Thyroid gland (tissue), 4 donors: ENCODE data around the gene RASSF7. TPM values are rescaled to one million over a fixed set of nuclear protein-coding genes. Genes with fewer than 3 reads are reported as not detected.
"Not testable (repeated sequence)": the region's sequence is repeated elsewhere in the genome, so short reads cannot be mapped to it uniquely, and the experiment has no call there.

Experiments used
- DNase-seq, 2 donors: peaks; one replicate each; pipeline ENCODE4 v3.0.0-alpha.2; 2019
- H3K27ac ChIP-seq, 3 donors: fragments of 200-600 bp; sonication (generic); 1 replicate in 2 of 3; 2 replicates in 1 of 3; pipeline ENCODE4 v1.5.1; 2016 to 2019; ENCODE audit warnings: mild to moderate bottlenecking in 1 of 3, moderate library complexity in 1 of 3
- H3K27me3 ChIP-seq: fragments of 200-600 bp; sonication (generic); one replicate; pipeline ENCODE4 v1.5.1; 2019
- H3K36me3 ChIP-seq, 2 donors: fragments of 200-600 bp; sonication (generic); one replicate each; pipeline ENCODE4 v1.5.1; 2016 to 2019
- H3K4me1 ChIP-seq, 2 donors: fragments of 200-600 bp; sonication (generic); one replicate each; pipeline ENCODE4 v1.5.1; 2017 to 2019
- H3K4me3 ChIP-seq, 3 donors: fragments of 200-600 bp; sonication (generic); replicated peaks in 1 of 3; 1 replicate in 2 of 3; 2 replicates in 1 of 3; pipeline ENCODE4 v1.5.1; 2016; ENCODE audit warnings: mild to moderate bottlenecking in 1 of 3
- H3K9me3 ChIP-seq: fragments of 200-600 bp; sonication (generic); one replicate; pipeline ENCODE4 v1.5.1; 2017
- POLR2A ChIP-seq, 2 donors: fragments of 450-650 bp; IDR thresholded peaks; one replicate each; pipeline ENCODE4 v1.6.1; 2017; ENCODE audit warnings: antibody characterized with exemption in 2 of 2, mild to moderate bottlenecking in 2 of 2, moderate library complexity in 1 of 2
- WGBS, 2 donors: methylation state at CpG; one replicate each; pipeline ENCODE4 v1.1.5; 2017; 5-methylcytosine and 5-hydroxymethylcytosine counted together
- intact Hi-C: fragments of 100-400 bp; cut with DNase I; formaldehyde crosslinking; loops from one replicate; pipeline ENCODE4 v1.15.1; 2023
- total RNA-seq, 4 donors: library from RNA; depleted of rRNA; stranded (reverse); fragments of >200 nt; gene quantifications; one replicate each; pipeline ENCODE4 v1.2.3, GENCODE V29; 2016
- TF ChIP-seq, protein P1 (sequence below), 6 experiments: fragments of 200-600 bp in 3 of 6; fragments of 450-650 bp in 3 of 6; sonication (generic) in 3 of 6; IDR thresholded peaks; one replicate each; pipeline ENCODE4 v1.5.1; 2016 to 2019; ENCODE audit warnings: antibody characterized with exemption in 6 of 6, mild to moderate bottlenecking in 2 of 6, inconsistent platforms in 1 of 6, moderate library complexity in 1 of 6

RASSF7 gene
- total RNA-seq, 4 donors from 2014 or later: 18.6 to 60.0 (median 24.8) TPM

DNA sequence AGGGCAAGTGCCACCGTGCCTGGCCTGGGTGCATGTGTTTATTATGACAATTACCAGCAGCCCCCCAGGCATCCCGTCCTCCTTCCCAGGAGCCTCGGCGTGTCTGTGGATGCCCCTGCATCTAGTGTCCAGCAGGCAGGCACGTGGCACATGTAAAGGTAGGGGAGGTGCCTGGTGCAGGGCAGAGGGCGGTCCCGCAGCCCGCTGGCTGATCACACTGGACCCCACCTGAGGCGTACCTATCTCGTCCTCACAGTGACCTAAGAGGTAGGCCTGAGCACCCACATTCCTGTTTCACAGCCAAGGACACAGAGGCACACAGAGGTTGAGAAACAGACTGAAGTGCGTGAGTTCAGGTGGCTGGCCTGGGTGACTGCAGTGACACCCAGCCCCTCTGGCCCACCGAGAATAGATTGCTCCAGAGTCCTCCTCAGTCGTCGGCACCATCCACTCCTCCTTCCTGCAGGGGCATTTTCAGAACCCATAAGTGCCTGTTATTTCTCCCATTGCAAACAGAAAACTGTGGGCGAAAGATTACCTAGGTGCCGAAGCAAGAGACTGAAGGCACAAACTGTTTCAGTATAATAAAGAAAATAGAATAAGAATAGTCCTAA is 12.5 kb downstream of the RASSF7 start:
- Histone ChIP-seq H3K27me3 (no peaks in the 10 kb centered on the region), H3K4me3 (no peak overlapping the region), H3K4me1 (peaks cover 51 to 57% of the 10 kb centered on the region in 2 donors), H3K36me3 (no peaks in the 10 kb centered on the region), H3K27ac (peak overlapping the region; percentile 39 to 71 (median 64)), H3K9me3 (no peaks in the 10 kb centered on the region)
- no peak for TF ChIP-seq POLR2A (IDR thresholded peaks at IDR 0.05)
- TF ChIP-seq, protein P1, sequence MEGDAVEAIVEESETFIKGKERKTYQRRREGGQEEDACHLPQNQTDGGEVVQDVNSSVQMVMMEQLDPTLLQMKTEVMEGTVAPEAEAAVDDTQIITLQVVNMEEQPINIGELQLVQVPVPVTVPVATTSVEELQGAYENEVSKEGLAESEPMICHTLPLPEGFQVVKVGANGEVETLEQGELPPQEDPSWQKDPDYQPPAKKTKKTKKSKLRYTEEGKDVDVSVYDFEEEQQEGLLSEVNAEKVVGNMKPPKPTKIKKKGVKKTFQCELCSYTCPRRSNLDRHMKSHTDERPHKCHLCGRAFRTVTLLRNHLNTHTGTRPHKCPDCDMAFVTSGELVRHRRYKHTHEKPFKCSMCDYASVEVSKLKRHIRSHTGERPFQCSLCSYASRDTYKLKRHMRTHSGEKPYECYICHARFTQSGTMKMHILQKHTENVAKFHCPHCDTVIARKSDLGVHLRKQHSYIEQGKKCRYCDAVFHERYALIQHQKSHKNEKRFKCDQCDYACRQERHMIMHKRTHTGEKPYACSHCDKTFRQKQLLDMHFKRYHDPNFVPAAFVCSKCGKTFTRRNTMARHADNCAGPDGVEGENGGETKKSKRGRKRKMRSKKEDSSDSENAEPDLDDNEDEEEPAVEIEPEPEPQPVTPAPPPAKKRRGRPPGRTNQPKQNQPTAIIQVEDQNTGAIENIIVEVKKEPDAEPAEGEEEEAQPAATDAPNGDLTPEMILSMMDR (IDR thresholded peaks at IDR 0.05): no peak
- 42 to 56% methylated on average over 8 to 15 of the region's 16 CpGs for WGBS, 2 donors
- intact Hi-C loops: no loop called here
- peak; percentile 62 to 67 for DNase-seq

DNA sequence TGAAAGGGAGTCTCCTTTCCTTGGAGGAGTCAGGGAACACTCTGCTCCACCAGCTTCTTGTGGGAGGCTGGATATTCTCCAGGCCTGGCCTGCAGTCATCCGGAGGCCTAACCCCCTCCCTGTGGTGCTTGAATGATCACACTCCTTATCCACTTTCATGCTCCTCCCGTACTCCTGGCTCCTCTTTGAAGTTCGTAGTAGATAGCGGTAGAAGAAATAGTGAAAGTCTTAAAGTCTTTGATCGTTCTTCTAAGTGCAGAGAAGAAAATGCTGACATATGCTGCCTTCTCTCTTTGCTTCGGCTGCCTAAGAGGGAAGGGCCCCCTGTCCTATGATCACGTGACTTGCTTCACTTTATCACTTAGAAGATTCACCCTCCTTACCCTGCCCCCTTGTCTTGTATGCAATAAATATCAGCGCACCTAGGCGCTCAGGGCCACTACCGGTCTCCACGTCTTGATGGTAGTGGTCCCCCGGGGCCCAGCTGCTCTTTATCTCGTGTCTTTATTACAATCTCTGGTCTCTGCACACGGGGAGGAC is 13.3 kb downstream of the RASSF7 start:
- intact Hi-C loops: not testable (repeated sequence)

DNA sequence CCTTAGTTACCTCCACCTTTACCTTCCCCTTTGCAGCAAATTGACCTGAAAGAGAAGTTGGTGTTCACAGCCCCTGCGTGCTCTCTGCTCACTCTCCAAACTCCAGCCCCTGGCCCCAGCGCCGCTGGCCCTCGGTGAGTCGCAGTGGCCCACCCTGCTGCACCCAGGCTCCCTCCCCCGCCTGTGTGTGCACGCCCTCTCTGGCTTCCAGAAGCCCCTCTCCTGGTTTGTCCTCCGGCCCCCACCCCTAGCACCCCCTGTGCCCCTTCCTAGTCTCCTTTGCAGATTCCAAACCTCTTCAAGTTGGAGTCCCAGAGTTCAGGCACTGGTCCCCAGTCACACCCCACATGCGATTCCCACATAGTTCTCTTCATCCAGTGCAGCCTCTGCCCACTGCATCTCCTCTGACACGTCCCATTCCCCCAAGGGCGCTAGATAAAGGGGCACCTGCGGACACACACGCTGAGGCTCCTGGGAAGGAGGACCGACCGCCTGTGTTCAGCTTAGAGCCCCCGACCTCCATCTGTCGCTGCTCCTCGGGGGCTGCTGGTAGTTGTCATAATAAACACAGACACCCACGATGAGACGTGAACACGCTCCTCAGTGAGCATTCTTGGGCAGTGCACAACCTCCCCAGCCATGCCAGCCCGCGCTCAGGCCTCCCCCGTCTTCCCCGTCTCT is 14.0 kb downstream of the RASSF7 start:
- TF ChIP-seq, protein P1 (IDR thresholded peaks at IDR 0.05): no peak
- peak in 1 of 2 donors; percentile 19 for TF ChIP-seq POLR2A (IDR thresholded peaks at IDR 0.05)
- Histone ChIP-seq H3K9me3 (no peaks in the 10 kb centered on the region), H3K27ac (no peak overlapping the region), H3K4me3 (peak overlapping the region in 2 of 3 donors; percentile 40 to 56), H3K4me1 (peaks cover 58 to 63% of the 10 kb centered on the region in 2 donors), H3K36me3 (no peaks in the 10 kb centered on the region), H3K27me3 (no peaks in the 10 kb centered on the region)
- intact Hi-C loops: no loop called here
- WGBS, 2 donors: 10 to 18% methylated on average over 24 to 25 of the region's 25 CpGs
- no peak for DNase-seq

More for the DNA sequence above, 13.3 kb downstream of the RASSF7 start:
- not testable (repeated sequence) for H3K9me3 ChIP-seq, H3K27me3 ChIP-seq, H3K36me3 ChIP-seq
- WGBS, 2 donors: 24 to 27% methylated on average over 13 to 14 of the region's 14 CpGs
- H3K4me3 ChIP-seq: peak overlapping the region in 1 of 3 donors; percentile 56
- peak overlapping the region in 1 of 3 donors; percentile 39 for H3K27ac ChIP-seq
- peaks cover 57 to 61% of the 10 kb centered on the region in 2 donors for H3K4me1 ChIP-seq
- DNase-seq: peak; percentile 62 to 65

DNA sequence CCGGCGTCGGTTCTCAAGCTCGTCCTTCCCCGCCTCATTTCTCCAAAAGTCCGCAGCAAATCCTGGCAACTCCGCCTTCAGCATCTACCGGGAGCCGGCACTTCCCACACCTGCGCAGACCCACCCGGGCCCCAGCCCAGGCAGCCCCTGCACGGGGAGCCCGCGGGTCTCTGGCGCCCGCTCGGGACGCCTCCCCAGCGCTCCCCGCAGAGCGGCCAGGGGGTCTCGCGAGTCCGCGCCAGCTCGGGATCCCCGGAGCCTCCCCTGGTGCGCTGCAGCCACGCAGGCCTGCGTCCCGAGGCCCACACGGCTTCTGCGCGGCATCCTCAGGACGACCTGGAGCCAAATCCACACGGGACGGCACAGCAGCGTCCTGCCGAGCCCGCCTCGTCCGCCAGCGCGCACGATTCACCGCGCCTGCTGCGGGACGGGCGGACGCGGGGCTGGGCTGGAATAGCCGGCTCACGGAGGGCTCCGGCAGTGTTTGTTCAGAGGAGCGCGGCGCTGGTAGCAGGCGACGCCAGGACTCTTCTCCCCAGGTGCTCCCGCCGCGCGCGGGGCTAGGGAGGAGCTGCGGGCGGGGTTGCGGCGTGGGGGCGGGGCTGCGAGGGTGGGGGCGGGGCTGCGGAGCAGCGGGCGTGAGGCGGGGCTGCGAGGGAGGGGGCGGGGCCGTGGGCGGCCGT is 14.7 kb downstream of the RASSF7 start:
- intact Hi-C loops: no loop called here
- Histone ChIP-seq H3K27me3 (no peaks in the 10 kb centered on the region), H3K9me3 (no peaks in the 10 kb centered on the region), H3K4me3 (peak overlapping the region; percentile 40 to 65 (median 56)), H3K4me1 (peaks cover 58 to 67% of the 10 kb centered on the region in 2 donors), H3K27ac (peak overlapping the region in 2 of 3 donors; percentile 53 to 71), H3K36me3 (no peaks in the 10 kb centered on the region)
- peak; percentile 34 to 73 for DNase-seq
- TF ChIP-seq, protein P1 (IDR thresholded peaks at IDR 0.05): no peak
- TF ChIP-seq POLR2A (IDR thresholded peaks at IDR 0.05): peak in 1 of 2 donors; percentile 57
- 0 to 2% methylated on average over 6 to 10 of the region's 81 CpGs for WGBS, 2 donors

DNA sequence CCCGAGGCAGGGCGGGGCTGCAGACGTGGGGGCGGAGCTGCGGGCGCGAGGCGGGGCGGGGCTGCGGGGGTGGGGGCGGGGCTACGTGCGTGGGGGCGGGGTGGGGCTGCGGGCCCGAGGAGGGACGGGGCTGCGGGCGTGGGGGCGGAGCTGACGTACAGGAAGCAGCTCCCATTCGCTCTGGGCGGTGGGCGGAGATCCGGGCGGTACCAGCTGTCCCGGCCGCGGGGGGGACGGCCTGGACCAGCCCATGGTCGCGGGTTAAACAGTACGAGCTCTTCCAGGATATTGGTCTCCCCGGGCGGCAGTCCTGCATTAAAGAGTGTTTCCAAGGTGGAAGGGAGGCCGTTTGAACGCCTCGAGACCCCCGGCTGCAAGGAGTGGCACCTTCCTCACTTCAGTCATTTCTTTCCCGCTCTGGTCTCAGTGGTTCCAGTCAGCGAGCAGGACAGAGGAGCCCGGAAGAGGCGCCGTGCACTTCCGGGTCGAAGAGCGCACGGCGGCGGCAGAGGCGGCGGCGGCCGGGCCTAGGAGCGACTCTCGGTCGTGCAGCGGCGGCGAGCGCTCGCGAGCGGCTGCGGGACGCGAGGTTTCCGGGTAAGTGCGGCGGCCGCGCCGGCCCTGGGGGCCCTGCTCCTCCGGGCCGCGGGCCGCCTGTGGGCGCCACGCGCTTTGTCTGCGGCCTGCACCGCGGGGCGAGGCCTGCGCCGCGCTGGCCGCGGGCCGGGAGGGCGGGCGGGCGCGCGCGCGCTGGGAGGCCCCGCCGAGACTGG is 15.4 kb downstream of the RASSF7 start, which contains the start of gene PHRF1:
PHRF1 (plus strand) TSS at position 475 of the 773 bp plus-strand sequence. CDS start 5,043 bp downstream, outside the sequence.
- no peaks in the 10 kb centered on the region for H3K36me3 ChIP-seq
- TF ChIP-seq, protein P1 (IDR thresholded peaks at IDR 0.05): no peak
- peak in 1 of 2 donors; percentile 66 for TF ChIP-seq POLR2A (IDR thresholded peaks at IDR 0.05)
- peak within 1 kb of the TSS; percentile 82 to 97 (median 87) for H3K27ac ChIP-seq
- peaks cover 58 to 67% of the 10 kb centered on the region in 2 donors for H3K4me1 ChIP-seq
- intact Hi-C loops: no loop called here
- DNase-seq: peak; percentile 96 to 97
- H3K27me3 ChIP-seq: no peaks in the 10 kb centered on the region
- WGBS, 2 donors: 1% methylated on average over 39 of the region's 99 CpGs; no CpG with 5 or more reads in 1 of the 2 donors
- H3K4me3 ChIP-seq: peak within 1 kb of the TSS; percentile 65 to 88 (median 73)
- no peaks in the 10 kb centered on the region for H3K9me3 ChIP-seq
